ENCODE measurements around the gene PLOD1. TPM values are rescaled to one million over a fixed set of nuclear protein-coding genes. Genes with fewer than 3 reads are reported as not detected.

PLOD1 gene
- total RNA-seq, 1 experiment from 2014 or later = 35.9 TPM

DNA sequence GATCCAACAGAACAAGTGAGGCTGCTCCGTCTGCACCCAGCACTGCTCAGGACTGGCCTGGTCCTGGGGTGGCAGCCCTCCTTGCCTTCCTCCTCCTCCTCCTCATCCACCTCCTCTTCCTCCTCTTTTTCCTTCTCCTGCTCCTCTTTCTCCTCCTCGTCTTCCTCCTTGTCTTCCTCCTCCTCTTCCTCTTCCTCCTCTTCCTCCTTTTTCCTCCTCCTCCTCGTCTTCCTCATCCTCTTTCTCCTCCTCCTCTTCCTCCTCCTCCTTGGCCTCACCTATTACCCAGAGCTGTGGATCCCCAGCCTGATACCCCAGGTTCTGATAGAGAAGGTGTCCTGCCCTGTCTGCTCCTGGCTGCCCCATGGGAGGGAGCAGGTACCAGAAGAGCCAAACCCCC, 29.1 kb downstream of the PLOD1 start:
- H3K36me3 ChIP-seq (ENCODE audit: insufficient read depth, low read length) = peaks cover 4% of the 10 kb centered on the region; the same call in 1 of the 2 replicates
- no peaks in the 10 kb centered on the region for H4K20me1 ChIP-seq (ENCODE audit: insufficient read depth, low read depth, low read length)
- no peak for DNase-seq
- H3K9ac ChIP-seq (ENCODE audit: low read length) = no peak overlapping the region
- H3K79me2 ChIP-seq (ENCODE audit: low read length) = no peaks in the 10 kb centered on the region
- H3K4me3 ChIP-seq (ENCODE audit: low read length) = no peak overlapping the region
- H3K27me3 ChIP-seq (ENCODE audit: low read length) = no peaks in the 10 kb centered on the region
- peaks cover 3% of the 10 kb centered on the region; the same call in 1 of the 2 replicates for H3K4me1 ChIP-seq (ENCODE audit: low read length)
- no peaks in the 10 kb centered on the region for H3K9me2 ChIP-seq (replicated peaks; ENCODE audit: insufficient read depth, low read length)
- no peak overlapping the region for H3K27ac ChIP-seq (ENCODE audit: low read length)
- no peak overlapping the region for H2AFZ ChIP-seq (ENCODE audit: low read length)
- no peak overlapping the region for H3K4me2 ChIP-seq (ENCODE audit: low read depth, low read length, poor library complexity, severe bottlenecking)
- no peaks in the 10 kb centered on the region for H3K9me3 ChIP-seq (ENCODE audit: low read length)

DNA sequence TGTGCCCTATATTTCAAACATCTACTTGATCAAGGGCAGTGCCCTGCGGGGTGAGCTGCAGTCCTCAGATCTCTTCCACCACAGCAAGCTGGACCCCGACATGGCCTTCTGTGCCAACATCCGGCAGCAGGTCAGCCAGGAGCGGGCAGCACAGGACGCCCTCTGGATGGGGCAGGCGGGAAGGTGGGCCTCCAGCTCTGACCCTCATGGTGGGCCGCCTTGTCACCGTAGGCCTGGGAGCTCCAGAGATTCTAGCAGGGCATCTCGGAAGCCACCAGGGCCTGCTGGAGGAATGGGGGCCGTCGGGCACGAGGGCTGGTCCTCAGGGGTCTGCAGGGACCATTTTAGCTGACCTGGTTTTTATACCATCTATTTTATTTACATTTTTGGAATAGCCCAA, 30.1 kb downstream of the PLOD1 start:
- no peak for DNase-seq
- Histone ChIP-seq H3K79me2 (ENCODE audit: low read length) (no peaks in the 10 kb centered on the region), H3K36me3 (ENCODE audit: insufficient read depth, low read length) (peaks cover 4% of the 10 kb centered on the region; the same call in 1 of the 2 replicates), H3K9me2 (replicated peaks; ENCODE audit: insufficient read depth, low read length) (no peaks in the 10 kb centered on the region), H3K9me3 (ENCODE audit: low read length) (no peaks in the 10 kb centered on the region), H3K4me2 (ENCODE audit: low read depth, low read length, poor library complexity, severe bottlenecking) (no peak overlapping the region), H3K4me3 (ENCODE audit: low read length) (no peak overlapping the region), H4K20me1 (ENCODE audit: insufficient read depth, low read depth, low read length) (no peaks in the 10 kb centered on the region), H3K4me1 (ENCODE audit: low read length) (peaks cover 3% of the 10 kb centered on the region; the same call in 1 of the 2 replicates), H3K27ac (ENCODE audit: low read length) (no peak overlapping the region), H3K9ac (ENCODE audit: low read length) (no peak overlapping the region), H3K27me3 (ENCODE audit: low read length) (no peaks in the 10 kb centered on the region), H2AFZ (ENCODE audit: low read length) (no peak overlapping the region)

DNA sequence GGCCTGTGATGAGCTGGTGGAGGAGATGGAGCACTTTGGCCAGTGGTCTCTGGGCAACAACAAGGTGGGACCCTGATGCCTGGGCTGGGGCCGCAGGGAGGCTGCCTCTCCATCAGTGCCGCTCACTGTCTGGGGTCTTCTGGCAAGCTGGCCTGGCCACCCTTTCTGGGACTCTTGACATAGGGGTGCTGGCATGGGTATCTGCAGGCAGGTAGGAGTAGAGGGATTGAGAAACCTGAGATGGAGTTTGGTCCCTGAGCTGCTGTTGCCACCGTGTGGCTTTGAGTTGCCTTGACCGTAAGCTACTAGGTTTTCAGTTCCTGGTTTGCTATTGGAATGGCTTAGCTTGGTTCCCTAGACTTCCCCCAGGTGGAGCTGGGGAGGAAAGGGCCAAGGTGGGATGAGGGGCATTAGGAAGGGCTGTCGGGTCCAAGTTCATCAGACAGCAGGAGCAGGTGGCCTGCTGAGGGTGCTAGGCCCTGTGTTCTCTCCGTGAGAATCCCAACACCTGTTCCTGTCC, 32.6 kb downstream of the PLOD1 start:
- no peak overlapping the region for H2AFZ ChIP-seq (ENCODE audit: low read length)
- no peak overlapping the region for H3K27ac ChIP-seq (ENCODE audit: low read length)
- H3K4me3 ChIP-seq (ENCODE audit: low read length) = no peak overlapping the region
- no peaks in the 10 kb centered on the region for H3K9me3 ChIP-seq (ENCODE audit: low read length)
- H3K79me2 ChIP-seq (ENCODE audit: low read length) = no peaks in the 10 kb centered on the region
- peaks cover 4% of the 10 kb centered on the region; the same call in 1 of the 2 replicates for H3K36me3 ChIP-seq (ENCODE audit: insufficient read depth, low read length)
- DNase-seq = peak; percentile 71
- no peaks in the 10 kb centered on the region for H4K20me1 ChIP-seq (ENCODE audit: insufficient read depth, low read depth, low read length)
- H3K27me3 ChIP-seq (ENCODE audit: low read length) = no peaks in the 10 kb centered on the region
- no peak overlapping the region for H3K4me2 ChIP-seq (ENCODE audit: low read depth, low read length, poor library complexity, severe bottlenecking)
- H3K9ac ChIP-seq (ENCODE audit: low read length) = no peak overlapping the region
- no peaks in the 10 kb centered on the region for H3K9me2 ChIP-seq (replicated peaks; ENCODE audit: insufficient read depth, low read length)
- no peaks in the 10 kb centered on the region for H3K4me1 ChIP-seq (ENCODE audit: low read length)

DNA sequence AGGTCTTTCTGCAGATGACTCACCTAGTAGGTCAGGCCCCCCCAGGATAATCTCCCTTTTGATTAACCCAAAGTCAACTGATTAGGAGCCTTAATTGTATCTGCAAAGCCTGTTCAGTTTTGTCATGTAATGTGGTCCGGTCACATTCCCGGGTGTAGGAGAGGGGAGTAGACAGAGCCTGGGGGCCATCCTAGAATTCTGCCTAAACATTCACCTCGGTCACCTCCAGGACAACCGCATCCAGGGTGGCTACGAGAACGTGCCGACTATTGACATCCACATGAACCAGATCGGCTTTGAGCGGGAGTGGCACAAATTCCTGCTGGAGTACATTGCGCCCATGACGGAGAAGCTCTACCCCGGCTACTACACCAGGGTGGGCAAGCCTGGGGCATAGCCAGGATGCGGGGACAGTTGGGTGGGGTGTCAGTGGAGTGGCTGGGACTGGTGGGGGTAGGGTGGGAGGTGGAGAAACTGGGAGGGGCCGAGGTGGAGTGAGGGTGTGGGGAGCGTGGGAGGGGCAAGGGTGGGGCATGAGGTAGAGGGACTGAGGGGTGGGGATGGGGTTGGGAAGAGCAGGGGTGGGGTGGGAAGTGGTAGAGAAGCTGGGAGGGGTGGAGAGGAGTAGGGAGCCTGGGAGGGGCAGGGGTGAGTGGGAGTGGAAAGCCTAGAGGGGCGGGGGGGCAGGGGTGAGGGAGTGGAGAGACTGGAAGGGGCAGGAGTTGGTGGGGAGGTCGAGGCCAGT, 36.1 kb downstream of the PLOD1 start:
- Histone ChIP-seq H3K27ac (ENCODE audit: low read length) (no peak overlapping the region), H3K4me1 (ENCODE audit: low read length) (no peaks in the 10 kb centered on the region), H3K9me3 (ENCODE audit: low read length) (no peaks in the 10 kb centered on the region), H3K79me2 (ENCODE audit: low read length) (no peaks in the 10 kb centered on the region), H4K20me1 (ENCODE audit: insufficient read depth, low read depth, low read length) (no peaks in the 10 kb centered on the region), H3K4me2 (ENCODE audit: low read depth, low read length, poor library complexity, severe bottlenecking) (no peak overlapping the region), H3K27me3 (ENCODE audit: low read length) (no peaks in the 10 kb centered on the region), H3K9ac (ENCODE audit: low read length) (no peak overlapping the region), H3K36me3 (ENCODE audit: insufficient read depth, low read length) (peaks cover 4% of the 10 kb centered on the region; the same call in 1 of the 2 replicates), H2AFZ (ENCODE audit: low read length) (no peak overlapping the region), H3K9me2 (replicated peaks; ENCODE audit: insufficient read depth, low read length) (no peaks in the 10 kb centered on the region), H3K4me3 (ENCODE audit: low read length) (no peak overlapping the region)
- DNase-seq = no peak

DNA sequence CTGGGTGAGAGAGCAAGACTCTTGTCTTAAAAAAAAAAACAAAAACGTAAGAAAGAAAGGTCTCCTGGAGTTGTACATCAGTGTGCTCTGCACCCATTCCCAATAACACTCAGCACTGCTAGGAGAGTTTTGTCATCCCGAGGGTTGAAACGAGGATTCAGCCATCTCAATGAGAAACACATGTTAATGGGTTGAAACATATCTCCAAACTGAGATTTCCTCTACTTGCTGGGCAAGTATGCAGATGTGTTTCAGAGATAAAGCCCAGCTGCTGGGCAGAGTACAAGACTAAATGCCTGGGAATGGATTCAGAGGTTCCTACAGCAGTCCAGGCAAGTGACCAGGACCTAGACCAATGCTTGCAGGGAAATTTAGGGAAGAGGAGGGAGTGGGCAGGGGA, 43.1 kb downstream of the PLOD1 start:
- Histone ChIP-seq H2AFZ (ENCODE audit: low read length) (no peak overlapping the region), H3K36me3 (ENCODE audit: insufficient read depth, low read length) (peaks cover 5% of the 10 kb centered on the region; the same call in 1 of the 2 replicates), H3K9me3 (ENCODE audit: low read length) (no peaks in the 10 kb centered on the region), H3K9me2 (replicated peaks; ENCODE audit: insufficient read depth, low read length) (no peaks in the 10 kb centered on the region), H3K9ac (ENCODE audit: low read length) (no peak overlapping the region), H3K4me2 (ENCODE audit: low read depth, low read length, poor library complexity, severe bottlenecking) (no peak overlapping the region), H3K4me3 (ENCODE audit: low read length) (no peak overlapping the region), H3K4me1 (ENCODE audit: low read length) (peaks cover 18% of the 10 kb centered on the region), H3K79me2 (ENCODE audit: low read length) (peaks cover 22% of the 10 kb centered on the region), H4K20me1 (ENCODE audit: insufficient read depth, low read depth, low read length) (0 out of 2 replicates have a peak, but pooled peaks cover 10% of the 10 kb centered on the region), H3K27ac (ENCODE audit: low read length) (no peak overlapping the region), H3K27me3 (ENCODE audit: low read length) (no peaks in the 10 kb centered on the region)
- no peak for DNase-seq

DNA sequence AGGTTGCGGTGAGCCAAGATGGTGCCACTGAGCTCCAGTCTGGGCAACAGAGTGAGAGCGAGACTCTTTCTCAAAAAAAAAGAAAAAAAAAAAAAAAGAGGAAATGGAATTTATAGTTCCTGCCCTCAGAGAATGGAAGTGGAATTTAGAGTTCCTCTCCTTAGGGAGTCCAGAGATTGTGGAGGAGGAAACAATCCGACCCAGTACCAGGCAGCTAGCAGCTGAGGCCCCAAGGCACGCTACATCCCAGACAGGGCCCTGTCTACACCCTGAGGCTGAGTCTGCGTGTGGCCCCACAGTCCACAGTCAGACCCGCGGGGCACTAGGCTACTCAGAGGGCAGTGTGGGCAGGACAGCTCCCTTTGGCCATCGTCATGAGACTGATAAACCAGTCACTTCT, 43.8 kb downstream of the PLOD1 start:
- Histone ChIP-seq H3K79me2 (ENCODE audit: low read length) (peaks cover 29% of the 10 kb centered on the region), H3K27ac (ENCODE audit: low read length) (no peak overlapping the region), H3K9ac (ENCODE audit: low read length) (no peak overlapping the region), H3K4me2 (ENCODE audit: low read depth, low read length, poor library complexity, severe bottlenecking) (no peak overlapping the region), H3K4me1 (ENCODE audit: low read length) (peaks cover 18% of the 10 kb centered on the region), H3K36me3 (ENCODE audit: insufficient read depth, low read length) (peaks cover 8% of the 10 kb centered on the region; the same call in 1 of the 2 replicates), H3K9me2 (replicated peaks; ENCODE audit: insufficient read depth, low read length) (no peaks in the 10 kb centered on the region), H3K27me3 (ENCODE audit: low read length) (no peaks in the 10 kb centered on the region), H3K4me3 (ENCODE audit: low read length) (no peak overlapping the region), H2AFZ (ENCODE audit: low read length) (no peak overlapping the region), H4K20me1 (ENCODE audit: insufficient read depth, low read depth, low read length) (0 out of 2 replicates have a peak, but pooled peaks cover 13% of the 10 kb centered on the region), H3K9me3 (ENCODE audit: low read length) (no peaks in the 10 kb centered on the region)
- no peak for DNase-seq

DNA sequence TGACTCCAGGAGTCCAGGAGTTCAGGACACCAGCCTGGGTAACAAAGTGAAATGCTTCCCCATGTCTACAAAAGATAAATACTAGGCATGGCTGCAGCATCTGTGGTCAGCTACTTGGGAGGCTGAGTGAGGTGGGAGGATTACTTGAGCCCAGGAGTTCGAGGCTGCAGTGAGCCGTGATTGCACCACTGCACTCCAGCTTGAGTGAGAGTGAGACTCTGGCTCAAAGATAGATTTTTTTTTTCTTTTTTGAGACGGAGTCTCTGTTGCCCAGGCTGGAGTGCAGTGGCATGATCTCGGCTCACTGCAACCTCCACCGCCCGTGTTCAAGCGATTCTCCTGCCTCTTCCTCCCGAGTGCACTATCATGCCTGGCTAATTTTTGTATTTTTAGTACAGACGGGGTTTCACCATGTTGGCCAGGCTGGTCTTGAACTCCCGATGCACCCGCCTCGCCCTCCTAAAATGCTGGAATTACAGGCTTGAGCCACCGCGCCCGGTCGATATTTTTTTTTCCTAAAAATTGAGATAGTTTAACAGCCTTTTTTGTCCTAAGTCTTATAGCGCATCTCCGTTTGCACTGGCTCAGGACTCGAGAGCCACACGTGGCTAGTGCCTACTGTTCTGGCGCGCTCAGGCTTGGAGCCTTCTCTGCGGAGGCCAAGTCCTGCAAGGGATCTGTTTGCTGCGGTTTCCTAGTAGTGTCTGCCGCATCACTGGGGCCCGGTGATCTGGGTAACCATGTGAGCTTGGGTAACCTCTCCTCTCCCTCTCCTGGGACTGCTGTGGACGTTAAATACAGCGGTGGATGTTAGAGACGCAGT, 44.7 kb downstream of the PLOD1 start:
- H3K4me1 ChIP-seq (ENCODE audit: low read length) = peaks cover 18% of the 10 kb centered on the region
- H3K79me2 ChIP-seq (ENCODE audit: low read length) = peaks cover 38% of the 10 kb centered on the region
- H3K27ac ChIP-seq (ENCODE audit: low read length) = no peak overlapping the region
- H3K27me3 ChIP-seq (ENCODE audit: low read length) = no peaks in the 10 kb centered on the region
- peak overlapping the region; percentile 90; the same call in 1 of the 2 replicates for H3K4me3 ChIP-seq (ENCODE audit: low read length)
- H3K9me3 ChIP-seq (ENCODE audit: low read length) = no peaks in the 10 kb centered on the region
- H3K9me2 ChIP-seq (replicated peaks; ENCODE audit: insufficient read depth, low read length) = no peaks in the 10 kb centered on the region
- H3K4me2 ChIP-seq (ENCODE audit: low read depth, low read length, poor library complexity, severe bottlenecking) = peak overlapping the region; percentile 98
- H4K20me1 ChIP-seq (ENCODE audit: insufficient read depth, low read depth, low read length) = 0 out of 2 replicates have a peak, but pooled peaks cover 13% of the 10 kb centered on the region
- no peak for DNase-seq
- peaks cover 12% of the 10 kb centered on the region; the same call in 1 of the 2 replicates for H3K36me3 ChIP-seq (ENCODE audit: insufficient read depth, low read length)
- no peak overlapping the region for H2AFZ ChIP-seq (ENCODE audit: low read length)
- H3K9ac ChIP-seq (ENCODE audit: low read length) = peak overlapping the region; percentile 45

Data from Karpas-422 (cell line).